H1 (cell line): Measurements from ENCODE around the gene GPR42. TPM values are rescaled to one million over a fixed set of nuclear protein-coding genes. Genes with fewer than 3 reads are reported as not detected.

Source experiments
- CTCF ChIA-PET: fragments of 300-600 bp; sonication (Branson Sonifier 250); formaldehyde crosslinking; loops from one replicate; lab custom pipeline; 2021; ENCODE audit not compliant: partially characterized antibody; lab: Charles Lee
- POLR2A ChIA-PET: fragments of 300-600 bp; sonication (Branson Sonifier 250); formaldehyde crosslinking; loops from one replicate; lab custom pipeline; 2021; ENCODE audit warnings: inconsistent platforms; ENCODE audit not compliant: partially characterized antibody; lab: Charles Lee
- DNase-seq, 2 experiments: peaks; one replicate each; pipeline versions ENCODE4 v3.0.0 to v3.0.0-alpha.2; 2010 to 2022; ENCODE audit warnings: low spot score in 2 of 2, low read depth in 1 of 2, mixed read lengths in 1 of 2
- FAIRE-seq: peaks from 2 replicates; lab custom pipeline; 2011; peaks lifted over from hg19 to GRCh38; lab: Jason Lieb, UNC
- H2AFZ ChIP-seq: 2 replicates; pipeline ENCODE4 v1.8.1; 2012; ENCODE audit warnings: low read length, inconsistent platforms
- H2AK5ac ChIP-seq: 2 replicates; pipeline ENCODE4 v1.6.1; 2013; ENCODE audit warnings: low read depth, low read length
- H2BK120ac ChIP-seq: replicated peaks from 2 replicates; pipeline ENCODE3; 2013; ENCODE audit warnings: low read depth, low read length, inconsistent platforms
- H2BK12ac ChIP-seq: 2 replicates; pipeline ENCODE4 v1.6.1; 2013; ENCODE audit warnings: low read depth, low read length
- H2BK15ac ChIP-seq: 2 replicates; pipeline ENCODE4 v1.6.1; 2013; ENCODE audit warnings: low read length
- H2BK20ac ChIP-seq: 2 replicates; pipeline ENCODE4 v1.6.1; 2013; ENCODE audit warnings: low read length
- H2BK5ac ChIP-seq: 2 replicates; pipeline ENCODE4 v1.6.1; 2013; ENCODE audit warnings: low read depth, low read length
- H3K14ac ChIP-seq: 2 replicates; pipeline ENCODE4 v1.6.1; 2013; ENCODE audit warnings: inconsistent platforms; ENCODE audit not compliant: insufficient read length
- H3K18ac ChIP-seq: 2 replicates; pipeline ENCODE4 v1.6.1; 2013; ENCODE audit warnings: low read length; ENCODE audit errors: extremely low read depth
- H3K23ac ChIP-seq: 2 replicates; pipeline ENCODE4 v1.6.1; 2013; ENCODE audit warnings: inconsistent platforms; ENCODE audit not compliant: insufficient read length
- H3K23me2 ChIP-seq: 2 replicates; pipeline ENCODE4 v1.6.1; 2013; ENCODE audit warnings: low read depth, low read length
- H3K27ac ChIP-seq: 2 replicates; pipeline ENCODE4 v1.6.1; 2011; ENCODE audit warnings: low read depth, low read length, inconsistent platforms
- H3K27me3 ChIP-seq, 4 experiments: replicated peaks in 1 of 4; 1 replicate in 1 of 4; 2 replicates in 3 of 4; pipeline versions ENCODE4 v1.6.1 to v1.8.1; 2011 to 2013; ENCODE audit warnings: low read length in 3 of 4, mild to moderate bottlenecking in 3 of 4, inconsistent platforms in 2 of 4, mixed read lengths in 2 of 4, moderate library complexity in 1 of 4; ENCODE audit not compliant: control insufficient read depth in 3 of 4, insufficient read depth in 3 of 4; ENCODE audit errors: extremely low read depth in 1 of 4
- H3K36me3 ChIP-seq, 4 experiments: 2 replicates each; pipeline versions ENCODE4 v1.6.1 to v1.8.1; 2011 to 2013; ENCODE audit warnings: mild to moderate bottlenecking in 4 of 4, low read length in 3 of 4, moderate library complexity in 2 of 4, control low read depth in 1 of 4, inconsistent platforms in 1 of 4; ENCODE audit not compliant: insufficient read depth in 4 of 4, control insufficient read depth in 2 of 4
- H3K4ac ChIP-seq: replicated peaks from 2 replicates; pipeline ENCODE3; 2013; ENCODE audit warnings: low read length, low read depth, mixed read lengths, inconsistent platforms; ENCODE audit not compliant: insufficient read length
- H3K4me1 ChIP-seq, 4 experiments: replicated peaks in 1 of 4; 1 replicate in 1 of 4; 2 replicates in 3 of 4; pipeline versions ENCODE4 v1.6.1 to v1.8.1; 2011 to 2013; ENCODE audit warnings: low read length in 3 of 4, inconsistent platforms in 2 of 4, mixed read lengths in 1 of 4; ENCODE audit not compliant: insufficient read depth in 4 of 4, control insufficient read depth in 3 of 4
- H3K4me2 ChIP-seq, 2 experiments: 2 replicates each; pipeline versions ENCODE4 v1.6.1 to v1.8.1; 2011 to 2013; ENCODE audit warnings: low read depth in 2 of 2, low read length in 2 of 2, control low read depth in 1 of 2, inconsistent platforms in 1 of 2, mild to moderate bottlenecking in 1 of 2; ENCODE audit not compliant: insufficient read depth in 1 of 2
- H3K4me3 ChIP-seq, 4 experiments: fragments of 200-600, 300-600 bp in 1 of 4; sonication (generic), shearing (Covaris generic), sonication (Bioruptor Twin) in 1 of 4; 2 replicates each; pipeline versions ENCODE4 v1.5.1 to v1.8.1; 2011 to 2016; ENCODE audit warnings: low read length in 4 of 4, low read depth in 3 of 4, control low read depth in 2 of 4, inconsistent platforms in 2 of 4, mild to moderate bottlenecking in 2 of 4, mixed read lengths in 1 of 4, moderate library complexity in 1 of 4; ENCODE audit not compliant: insufficient read depth in 2 of 4; ENCODE audit errors: extremely low read depth in 1 of 4
- H3K56ac ChIP-seq: replicated peaks from 2 replicates; pipeline ENCODE3; 2013; ENCODE audit warnings: low read depth, mild to moderate bottlenecking, mixed read lengths, low read length, inconsistent platforms; ENCODE audit not compliant: insufficient read length
- H3K79me1 ChIP-seq: 2 replicates; pipeline ENCODE4 v1.6.1; 2013; ENCODE audit warnings: low read depth, low read length, control low read depth
- H3K79me2 ChIP-seq, 2 experiments: 2 replicates each; pipeline versions ENCODE4 v1.6.1 to v1.8.1; 2012 to 2013; ENCODE audit warnings: low read length in 2 of 2, mild to moderate bottlenecking in 2 of 2, inconsistent platforms in 1 of 2; ENCODE audit not compliant: insufficient read depth in 2 of 2, control insufficient read depth in 1 of 2
- H3K9ac ChIP-seq, 4 experiments: replicated peaks in 1 of 4; 1 replicate in 1 of 4; 2 replicates in 3 of 4; pipeline versions ENCODE4 v1.6.1 to v1.8.1; 2011 to 2013; ENCODE audit warnings: low read depth in 3 of 4, low read length in 3 of 4, control low read depth in 2 of 4, mild to moderate bottlenecking in 2 of 4, moderate library complexity in 2 of 4, inconsistent platforms in 1 of 4; ENCODE audit errors: extremely low read depth in 1 of 4
- H3K9me3 ChIP-seq, 2 experiments: 2 replicates each; pipeline versions ENCODE4 v1.6.1 to v1.8.1; 2012 to 2013; ENCODE audit warnings: mild to moderate bottlenecking in 2 of 2, moderate library complexity in 2 of 2, control low read depth in 1 of 2, inconsistent platforms in 1 of 2, low read depth in 1 of 2, low read length in 1 of 2, mixed read lengths in 1 of 2; ENCODE audit not compliant: insufficient read depth in 2 of 2
- H4K20me1 ChIP-seq, 2 experiments: replicated peaks in 1 of 2; 2 replicates each; pipeline versions ENCODE3 to v1.8.1; 2011 to 2013; ENCODE audit warnings: inconsistent platforms in 2 of 2, low read length in 2 of 2, mild to moderate bottlenecking in 1 of 2; ENCODE audit not compliant: insufficient read depth in 2 of 2, control insufficient read depth in 1 of 2
- H4K5ac ChIP-seq: 2 replicates; pipeline ENCODE4 v1.6.1; 2013; ENCODE audit warnings: low read length, low read depth, mixed read lengths, inconsistent platforms; ENCODE audit not compliant: insufficient read length
- H4K8ac ChIP-seq: 2 replicates; pipeline ENCODE4 v1.8.0; 2013; ENCODE audit warnings: mild to moderate bottlenecking, moderate library complexity, low read length, inconsistent platforms; ENCODE audit not compliant: insufficient read depth; ENCODE audit errors: extremely low read depth
- H4K91ac ChIP-seq: replicated peaks from 2 replicates; pipeline ENCODE3; 2013; ENCODE audit warnings: low read length, mixed read lengths, inconsistent platforms; ENCODE audit not compliant: insufficient read length
- BCL11A ChIP-seq, 2 experiments: IDR thresholded peaks; one replicate each; pipeline ENCODE4 v1.6.1; 2011; ENCODE audit warnings: low read depth in 2 of 2, low read length in 2 of 2, mild to moderate bottlenecking in 2 of 2
- CEBPB ChIP-seq: IDR thresholded peaks from 2 replicates; pipeline ENCODE4 v1.6.1; 2012; ENCODE audit warnings: low read depth, low read length
- CHD2 ChIP-seq: IDR thresholded peaks from 2 replicates; pipeline ENCODE4 v1.6.1; 2012; ENCODE audit warnings: low read length, improper control_type of control experiment
- CREB1 ChIP-seq: IDR thresholded peaks from 2 replicates; pipeline ENCODE4 v1.6.1; 2012; ENCODE audit warnings: inconsistent platforms
- GABPA ChIP-seq: IDR thresholded peaks from 2 replicates; pipeline ENCODE4 v1.6.1; 2011; ENCODE audit warnings: mild to moderate bottlenecking, low read length, moderate library complexity, borderline replicate concordance; ENCODE audit not compliant: insufficient read depth
- JUND ChIP-seq: IDR thresholded peaks from 2 replicates; pipeline ENCODE4 v1.6.1; 2011; ENCODE audit warnings: mild to moderate bottlenecking, improper control_type of control experiment, low read length
- KDM1A ChIP-seq: fragments of 200-600, 300-600 bp; sonication (generic); IDR thresholded peaks from 2 replicates; pipeline ENCODE4 v1.7.1; 2016; ENCODE audit warnings: mild to moderate bottlenecking, low read length, borderline replicate concordance
- NANOG ChIP-seq: IDR thresholded peaks from 2 replicates; pipeline ENCODE4 v1.6.1; 2011; ENCODE audit warnings: low read length, low read depth, mild to moderate bottlenecking, inconsistent platforms; ENCODE audit not compliant: insufficient read depth, poor library complexity, severe bottlenecking
- PHF8 ChIP-seq: fragments of 200-600 bp; sonication (generic); conservative IDR thresholded peaks from 2 replicates; pipeline ENCODE4 v1.7.1; 2012; ENCODE audit warnings: low read depth, mild to moderate bottlenecking, inconsistent platforms, low read length, moderate library complexity
- RAD21 ChIP-seq, 2 experiments: IDR thresholded peaks in 1 of 2; conservative IDR thresholded peaks in 1 of 2; 2 replicates each; pipeline ENCODE4 v1.6.1; 2011; ENCODE audit warnings: low read depth in 2 of 2, low read length in 2 of 2, improper control_type of control experiment in 1 of 2, inconsistent platforms in 1 of 2, mild to moderate bottlenecking in 1 of 2, moderate library complexity in 1 of 2
- SRF ChIP-seq: IDR thresholded peaks from 2 replicates; pipeline ENCODE4 v1.6.1; 2011; ENCODE audit warnings: mild to moderate bottlenecking, low read depth, low read length, moderate library complexity
- TEAD4 ChIP-seq: IDR thresholded peaks from 2 replicates; pipeline ENCODE4 v1.6.1; 2012; ENCODE audit warnings: low read depth, low read length, inconsistent platforms, mixed read lengths
- WGBS, 2 experiments: shearing (Covaris generic) in 1 of 2; methylation state at CpG; one replicate each; pipeline versions ENCODE4 v1.1.6 to v1.1.7; 2013 to 2015; ENCODE audit warnings: low lambda C conversion rate in 2 of 2, mixed read lengths in 2 of 2, inconsistent platforms in 1 of 2, low coverage in 1 of 2, missing lambda C conversion rate in 1 of 2; ENCODE audit not compliant: insufficient replicate concordance in 2 of 2, insufficient coverage in 1 of 2, insufficient read length in 1 of 2; ENCODE audit errors: extremely low coverage in 1 of 2, missing lambda C conversion rate in 1 of 2; 5-methylcytosine and 5-hydroxymethylcytosine counted together
- polyA plus RNA-seq, 7 experiments: library from polyadenylated mRNA; depleted of rRNA in 3 of 7; stranded (reverse) in 5 of 7; unstranded in 2 of 7; fragments of >200 nt in 5 of 7; fragments of 200-250 nt in 2 of 7; gene quantifications; 1 replicate in 5 of 7; 2 replicates in 1 of 7; 4 replicates in 1 of 7; pipeline versions ENCODE4 v1.2.1 to v1.2.3, GENCODE V29; 2011 to 2013; ENCODE audit warnings: missing spikeins in 2 of 7, mixed read lengths in 2 of 7
- total RNA-seq: library from RNA; stranded (reverse); fragmentation: NEBNext Ultra II Directional; extraction: Animal tissue kit (Norgen Biotek cat#: 25700); gene quantifications from 2 replicates; pipeline ENCODE4 v1.2.1, GENCODE V29; 2021
- TF ChIP-seq, protein P1 (sequence below): IDR thresholded peaks from 2 replicates; pipeline ENCODE4 v1.6.1; 2012; ENCODE audit warnings: low read length, inconsistent platforms

The GPR42 gene
- total and polyA plus RNA-seq, 2 of the 8 experiments (the other 6 are each of a cell fraction or from before 2014, with no cell fraction given) = not detected

DNA sequence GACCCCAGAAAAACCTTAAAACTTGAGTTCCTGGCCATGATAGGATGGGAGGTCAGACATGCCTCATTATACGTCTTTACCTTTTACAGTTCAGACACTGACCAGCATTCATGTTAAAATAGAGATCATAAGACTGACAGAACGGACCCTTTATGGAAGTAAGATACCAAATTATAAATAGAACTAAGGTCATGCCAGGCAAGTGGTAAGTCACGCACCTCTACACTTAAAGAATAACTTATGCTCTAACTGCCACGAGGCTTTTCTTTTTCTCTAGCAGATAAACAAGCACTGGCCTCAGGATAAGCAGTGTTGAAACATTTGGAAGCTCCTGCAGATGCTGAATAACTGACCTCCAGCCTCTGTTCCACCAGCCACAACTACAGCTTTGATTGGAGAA lies 28.4 kb downstream of the GPR42 start:
- H4K8ac ChIP-seq = no peak overlapping the region
- H3K18ac ChIP-seq = no peak overlapping the region
- H3K4me2 ChIP-seq = no peak overlapping the region
- no peaks in the 10 kb centered on the region; a peak in 1 of 7 replicates for H3K27me3 ChIP-seq
- no peaks in the 10 kb centered on the region for H3K79me2 ChIP-seq
- no peak for FAIRE-seq
- H3K23ac ChIP-seq = no peak overlapping the region
- no peak overlapping the region for H2AK5ac ChIP-seq
- no peak overlapping the region for H2BK15ac ChIP-seq
- H3K9ac ChIP-seq = no peak overlapping the region
- H2BK5ac ChIP-seq = no peak overlapping the region
- no peaks in the 10 kb centered on the region for H4K20me1 ChIP-seq
- no peak overlapping the region for H3K4ac ChIP-seq
- H2BK20ac ChIP-seq = no peak overlapping the region
- no peak overlapping the region for H3K56ac ChIP-seq
- no peak for DNase-seq
- no peak overlapping the region for H3K27ac ChIP-seq
- no peak overlapping the region for H2BK120ac ChIP-seq
- H3K14ac ChIP-seq = no peak overlapping the region
- no peaks in the 10 kb centered on the region; a peak in 1 of 8 replicates for H3K36me3 ChIP-seq
- no peaks in the 10 kb centered on the region for H3K23me2 ChIP-seq
- no peaks in the 10 kb centered on the region for H3K4me1 ChIP-seq
- 71% methylated on average over 4 of the region's 4 CpGs; no CpG with 5 or more reads in 1 of the 2 experiments for WGBS, 2 experiments
- no peak overlapping the region for H2AFZ ChIP-seq
- no peaks in the 10 kb centered on the region for H3K79me1 ChIP-seq
- no peak overlapping the region for H4K5ac ChIP-seq
- POLR2A ChIA-PET = no interaction called here
- no peak overlapping the region for H3K4me3 ChIP-seq
- no peaks in the 10 kb centered on the region for H3K9me3 ChIP-seq
- CTCF ChIA-PET = interaction anchor here (0.7 to 1.0 kb wide), 3 partner anchors 9 to 117 kb away, joined by 3 to 4 read pairs (median 3); partner anchors contain the start of gene HAMP
- H2BK12ac ChIP-seq = no peak overlapping the region
- H4K91ac ChIP-seq = no peak overlapping the region
- TF ChIP-seq RAD21 (IDR thresholded peaks at IDR 0.05 in 1 of 2, conservative IDR thresholded peaks at IDR 0.05 in 1 of 2; ENCODE audit: low read depth in 2 of 2, low read length in 2 of 2) (no peak), GABPA (no peak), JUND (no peak), CHD2 (no peak), BCL11A (IDR thresholded peaks at IDR 0.05; ENCODE audit: low read depth in 2 of 2, low read length in 2 of 2) (no peak), KDM1A (no peak), CEBPB (no peak), NANOG (no peak), SRF (no peak), PHF8 (no peak), CREB1 (no peak), TEAD4 (no peak)
- TF ChIP-seq, protein P1, sequence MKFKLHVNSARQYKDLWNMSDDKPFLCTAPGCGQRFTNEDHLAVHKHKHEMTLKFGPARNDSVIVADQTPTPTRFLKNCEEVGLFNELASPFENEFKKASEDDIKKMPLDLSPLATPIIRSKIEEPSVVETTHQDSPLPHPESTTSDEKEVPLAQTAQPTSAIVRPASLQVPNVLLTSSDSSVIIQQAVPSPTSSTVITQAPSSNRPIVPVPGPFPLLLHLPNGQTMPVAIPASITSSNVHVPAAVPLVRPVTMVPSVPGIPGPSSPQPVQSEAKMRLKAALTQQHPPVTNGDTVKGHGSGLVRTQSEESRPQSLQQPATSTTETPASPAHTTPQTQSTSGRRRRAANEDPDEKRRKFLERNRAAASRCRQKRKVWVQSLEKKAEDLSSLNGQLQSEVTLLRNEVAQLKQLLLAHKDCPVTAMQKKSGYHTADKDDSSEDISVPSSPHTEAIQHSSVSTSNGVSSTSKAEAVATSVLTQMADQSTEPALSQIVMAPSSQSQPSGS = no peak
